Stimulated activated CD8-positive, alpha-beta memory T cell treated with anti-CD3 and anti-CD28 coated beads, Interleukin-7, amount 100 ng/mL, for 1 hour (primary cell): Measurements from ENCODE around the gene TSPEAR.
"Not testable (repeated sequence)": the region's sequence is repeated elsewhere in the genome, so short reads cannot be mapped to it uniquely, and the experiment has no call there.

Experiments
- DNase-seq, 2 donors: peaks; one replicate each; pipeline ENCODE4 v3.0.0-alpha.2; 2020; ENCODE audit warnings: low read depth in 2 of 2

TSPEAR gene

DNA sequence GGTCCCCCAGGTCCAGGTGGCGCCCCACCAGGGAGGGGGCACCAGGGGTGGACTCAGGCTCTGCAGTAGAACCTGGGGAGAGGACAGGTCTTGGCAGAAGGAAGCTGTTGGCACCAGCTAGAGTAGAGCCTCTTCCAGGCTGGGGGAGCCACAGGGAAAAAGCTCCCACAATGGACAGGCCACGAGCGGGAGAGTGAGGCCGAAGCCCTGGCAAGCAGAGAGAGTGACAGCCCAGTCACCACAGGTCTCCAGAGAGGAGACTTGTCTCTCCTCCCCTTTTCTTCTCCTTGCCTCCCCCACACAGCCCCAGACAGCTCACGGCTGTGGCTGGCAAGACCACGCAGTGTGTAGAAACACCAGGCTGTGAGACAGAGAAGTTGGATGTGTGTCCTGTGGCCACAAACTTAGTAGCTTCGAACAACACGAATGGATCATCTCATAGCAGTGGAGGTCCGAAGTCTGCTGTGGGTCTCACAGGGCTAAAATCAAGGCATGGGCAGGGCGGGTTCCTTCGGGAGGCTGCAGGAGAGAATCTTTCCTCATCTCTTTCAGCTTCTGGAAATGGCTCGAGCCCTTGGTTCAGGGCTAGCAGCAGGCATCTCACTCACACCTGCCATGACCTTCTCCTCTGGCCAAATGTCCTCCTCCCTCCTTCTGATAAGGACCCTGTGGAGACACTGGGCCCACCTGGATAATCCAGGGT lies 60.2 kb downstream of the TSPEAR start:
- DNase-seq = no peak

DNA sequence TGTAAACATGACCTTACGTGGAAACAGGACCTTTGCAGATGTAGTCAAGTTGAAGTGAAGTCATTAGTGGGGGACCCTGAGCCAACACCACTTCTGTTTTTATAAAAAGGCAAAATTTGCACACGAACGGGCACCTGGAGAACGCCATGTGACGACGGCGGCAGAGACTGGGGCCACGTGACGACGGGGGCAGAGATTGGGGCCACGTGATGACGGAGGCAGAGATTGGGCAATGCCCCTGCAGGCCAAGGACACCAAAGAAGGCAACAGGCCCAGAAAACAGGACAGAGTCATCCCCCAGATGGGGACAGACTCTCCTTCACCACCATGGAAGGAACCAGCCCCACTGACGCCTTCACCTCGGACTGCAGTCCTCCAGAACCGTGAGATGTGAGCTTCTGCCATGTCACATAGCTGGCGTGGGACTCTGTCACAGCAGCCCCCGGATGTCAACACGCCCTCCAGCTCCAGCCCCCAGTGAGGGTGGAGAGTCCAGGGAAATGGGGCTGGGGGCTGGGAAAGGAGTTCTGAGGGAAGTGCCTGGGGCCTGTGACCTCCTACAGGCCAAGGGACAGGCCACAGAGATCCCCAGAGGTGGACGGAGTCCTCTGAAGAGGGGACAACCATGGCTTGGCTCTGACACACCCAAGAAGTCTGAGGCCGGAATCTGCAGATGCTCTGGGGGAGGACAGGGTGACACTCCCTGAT lies 61.0 kb downstream of the TSPEAR start:
- DNase-seq = no peak

DNA sequence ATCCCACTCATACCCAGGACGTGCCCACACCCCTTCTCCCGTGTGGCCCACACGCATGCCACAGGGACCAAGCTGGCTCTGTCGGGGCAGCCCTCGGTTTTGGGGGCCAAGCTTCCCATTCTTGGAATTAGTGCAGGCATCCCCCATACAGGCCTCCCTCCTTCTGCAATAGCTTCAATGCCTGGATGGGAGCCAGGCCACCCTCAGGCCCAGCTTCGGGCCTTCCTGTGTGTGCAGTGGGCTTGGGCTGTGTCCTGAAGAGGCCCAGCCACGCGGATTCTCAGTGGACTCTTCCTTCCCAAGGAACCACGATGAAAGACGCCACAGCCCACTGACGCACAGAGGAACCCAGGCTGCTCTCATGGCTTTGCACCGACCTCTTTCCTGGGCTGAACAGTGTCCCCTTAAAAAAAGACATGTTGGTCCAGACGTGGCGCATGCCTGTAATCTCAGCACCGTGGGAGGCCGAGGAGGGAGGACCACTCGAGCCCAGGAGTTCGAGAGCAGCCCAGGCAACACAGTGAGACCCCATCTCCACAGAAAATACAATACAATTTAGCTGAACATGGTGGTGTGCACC lies 61.8 kb downstream of the TSPEAR start:
- DNase-seq = no peak

GRCh38 chr21:44648557-44649311 lies 62.6 kb downstream of the TSPEAR start:
- no peak for DNase-seq

- no peak for DNase-seq
Observed at GRCh38 chr21:44647222-44647552, 64.2 kb downstream of the TSPEAR start.

- DNase-seq = not testable (repeated sequence)
Observed at GRCh38 chr21:44646366-44647221, 64.8 kb downstream of the TSPEAR start, which contains the start of gene KRTAP10-11. TSS of gene KRTAP10-11 (plus strand) at chr21:44646414. CDS start at chr21:44646459, 45 bp downstream.

DNA sequence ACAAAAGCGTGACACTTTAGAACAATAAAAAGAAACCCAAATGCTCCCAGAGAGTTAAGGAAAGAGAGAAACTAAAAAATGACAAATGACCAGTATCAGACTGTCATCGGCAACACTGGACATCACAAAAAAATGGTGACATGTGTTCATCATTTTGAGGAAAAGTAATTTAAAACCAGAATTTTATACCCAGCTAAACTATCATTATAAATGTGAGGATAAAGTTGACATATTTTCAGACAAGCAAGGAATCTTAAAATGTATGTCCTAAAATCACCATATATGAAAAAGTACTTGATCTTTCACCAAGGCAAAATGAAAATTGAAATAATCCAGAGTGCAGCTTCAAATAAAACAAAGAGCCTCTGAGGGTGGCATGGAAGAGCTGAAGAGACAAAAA lies 66.5 kb downstream of the TSPEAR start:
- DNase-seq = no peak

DNA sequence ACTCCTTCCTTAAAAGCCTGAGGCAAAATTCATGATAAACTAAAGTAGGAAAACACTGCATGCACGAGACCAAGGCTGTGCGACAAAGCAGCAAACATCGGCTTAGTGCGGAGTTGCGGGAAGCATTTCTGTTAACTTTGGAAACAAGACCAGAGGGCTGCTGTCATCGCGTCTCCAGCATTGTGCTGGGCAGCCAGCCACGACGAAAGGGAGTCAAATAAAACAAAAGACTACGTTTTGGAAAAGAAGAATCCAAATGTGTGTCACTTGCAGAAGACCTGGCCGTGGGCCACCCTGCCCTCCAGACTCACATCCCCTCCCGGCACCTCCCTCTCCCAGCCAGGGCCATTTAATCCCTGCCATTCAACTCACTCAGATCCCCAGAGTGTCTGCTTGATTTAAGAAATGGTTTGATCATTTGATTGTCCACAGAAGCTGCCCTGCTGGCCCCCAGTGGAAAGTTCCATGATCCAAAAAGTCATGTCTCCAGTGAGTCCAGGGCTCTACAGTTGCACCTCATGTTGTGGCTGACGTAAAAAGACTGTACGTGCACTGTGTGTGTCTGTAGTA lies 67.5 kb downstream of the TSPEAR start:
- DNase-seq = no peak

DNA sequence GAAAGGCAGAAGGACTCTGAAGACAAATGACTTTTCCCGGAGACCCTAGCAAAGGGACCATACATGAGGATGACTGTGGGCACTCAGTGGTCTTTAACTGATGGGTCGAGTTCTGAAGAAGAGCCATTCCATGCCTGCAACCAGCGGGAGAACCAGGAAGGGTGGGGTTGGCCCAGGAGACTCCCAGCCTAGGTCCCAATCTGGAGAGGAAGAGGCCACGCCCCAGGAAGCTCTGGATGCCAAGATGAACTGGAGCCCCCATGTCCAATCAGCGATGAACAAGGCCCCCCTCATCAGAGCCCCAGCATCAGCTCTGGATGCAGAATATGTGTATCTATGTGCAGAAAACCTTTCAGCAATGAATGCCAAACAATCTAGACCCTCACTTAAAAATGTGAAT lies 70.6 kb downstream of the TSPEAR start:
- no peak for DNase-seq

DNA sequence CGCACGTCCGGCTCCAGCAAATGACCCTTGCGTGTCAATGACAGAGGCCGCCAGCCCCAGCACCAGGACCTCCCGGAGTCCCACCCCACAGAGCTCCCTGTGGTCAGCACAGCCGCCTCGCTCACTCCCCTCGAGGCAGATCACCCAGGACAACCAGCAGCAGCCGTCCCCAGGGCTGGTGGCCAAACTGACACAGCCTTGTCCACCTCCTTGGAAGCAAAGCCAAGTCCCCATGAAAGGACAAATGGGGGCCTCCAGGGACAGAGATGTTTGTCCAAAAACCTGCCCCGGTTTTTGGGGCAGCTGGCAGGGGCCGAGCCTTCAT lies 72.1 kb downstream of the TSPEAR start:
- no peak for DNase-seq

- not testable (repeated sequence) for DNase-seq
Observed at GRCh38 chr21:44638506-44639330, 72.7 kb downstream of the TSPEAR start.

DNA sequence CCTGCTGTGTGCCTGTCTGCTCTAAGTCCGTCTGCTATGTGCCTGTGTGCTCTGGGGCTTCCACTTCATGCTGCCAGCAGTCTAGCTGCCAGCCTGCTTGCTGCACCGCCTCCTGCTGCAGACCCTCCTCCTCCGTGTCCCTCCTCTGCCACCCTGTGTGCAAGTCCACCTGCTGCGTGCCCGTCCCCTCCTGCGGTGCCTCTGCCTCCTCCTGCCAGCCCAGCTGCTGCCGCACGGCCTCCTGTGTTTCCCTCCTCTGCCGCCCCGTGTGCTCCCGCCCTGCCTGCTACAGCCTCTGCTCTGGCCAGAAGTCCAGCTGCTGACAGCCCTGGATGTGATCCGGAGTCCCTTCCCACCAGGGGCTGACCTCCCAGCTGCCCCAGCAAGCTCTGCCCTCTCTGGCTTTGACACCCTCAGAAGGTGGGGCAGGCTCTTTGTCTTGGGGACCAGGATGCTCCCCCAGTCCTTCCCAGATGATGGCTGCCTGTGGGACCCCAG lies 73.5 kb downstream of the TSPEAR start:
- not testable (repeated sequence) for DNase-seq

DNA sequence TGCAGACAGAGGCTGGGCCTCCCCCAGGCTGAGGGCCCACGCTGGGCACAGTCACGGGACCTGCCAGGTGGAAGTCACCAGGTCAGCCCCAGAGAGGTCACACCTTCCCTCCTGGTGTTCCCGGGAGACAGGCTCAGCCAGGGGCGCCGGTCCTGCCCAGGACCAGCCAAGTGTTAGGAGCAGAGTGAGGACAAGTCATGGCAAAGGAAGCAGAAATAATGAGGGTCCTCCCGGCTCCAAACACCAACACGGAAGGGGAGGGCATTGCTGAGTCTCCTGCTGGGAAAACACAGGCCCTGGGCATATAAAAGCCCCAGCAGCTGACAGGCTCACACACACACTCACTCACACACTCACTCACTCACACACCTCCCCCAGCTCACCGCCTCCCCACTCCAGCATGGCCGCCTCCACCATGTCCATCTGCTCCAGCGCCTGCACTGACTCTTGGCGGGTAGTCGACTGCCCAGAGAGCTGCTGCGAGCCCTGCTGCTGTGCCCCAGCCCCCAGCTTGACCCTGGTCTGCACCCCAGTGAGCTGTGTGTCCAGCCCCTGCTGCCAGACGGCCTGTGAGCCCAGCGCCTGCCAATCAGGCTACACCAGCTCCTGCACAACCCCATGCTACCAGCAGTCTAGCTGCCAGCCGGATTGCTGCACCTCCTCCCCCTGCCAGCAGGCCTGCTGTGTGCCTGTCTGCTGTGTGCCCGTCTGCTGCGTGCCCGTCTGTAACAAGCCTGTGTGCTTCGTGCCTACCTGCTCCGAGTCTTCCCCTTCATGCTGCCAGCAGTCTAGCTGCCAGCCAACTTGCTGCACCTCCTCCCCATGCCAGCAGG lies 74.1 kb downstream of the TSPEAR start, which contains the start of gene KRTAP10-10:
Gene KRTAP10-10 (plus strand): TSS at position 339 of the 833 bp plus-strand sequence. CDS start 62 bp downstream, at position 401.
- DNase-seq = no peak

DNA sequence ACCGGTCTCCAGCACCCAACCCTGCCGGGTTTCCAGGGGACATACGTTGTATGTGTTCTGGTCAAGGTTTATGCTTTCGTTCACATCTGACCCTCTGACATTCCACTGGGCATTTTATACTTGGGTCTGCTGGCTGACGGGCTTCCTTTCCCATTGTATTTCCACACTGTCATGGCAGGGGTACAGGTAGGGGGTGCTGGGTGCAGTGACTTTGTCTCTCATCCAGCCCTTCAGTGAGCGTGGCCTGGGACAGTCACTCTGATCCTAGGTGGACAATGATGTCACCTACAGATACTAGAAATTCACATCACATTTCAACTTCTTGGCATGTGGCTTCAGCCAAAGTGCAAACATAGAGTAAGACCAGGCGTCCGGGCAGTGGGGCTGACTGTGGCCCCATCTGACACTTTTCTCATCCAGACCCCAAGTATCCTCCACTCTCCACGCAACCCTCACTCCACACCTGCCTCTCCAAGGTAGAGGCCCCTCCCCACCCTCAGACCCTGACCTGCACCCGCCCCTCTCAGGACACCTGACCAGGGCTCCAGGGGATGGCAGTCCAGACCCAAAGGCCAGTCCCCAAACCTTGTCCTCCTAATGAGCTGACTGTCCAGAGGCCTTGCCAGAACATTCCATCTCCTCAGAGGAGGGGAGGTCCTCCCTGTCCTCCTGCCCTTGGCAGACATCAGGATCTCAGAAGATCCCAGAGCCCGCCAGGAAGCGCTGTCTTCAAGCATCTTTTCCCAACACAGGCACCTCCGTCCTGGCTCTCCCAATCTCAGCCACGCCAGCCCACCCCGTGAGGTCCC lies 75.0 kb downstream of the TSPEAR start:
- DNase-seq = no peak

DNA sequence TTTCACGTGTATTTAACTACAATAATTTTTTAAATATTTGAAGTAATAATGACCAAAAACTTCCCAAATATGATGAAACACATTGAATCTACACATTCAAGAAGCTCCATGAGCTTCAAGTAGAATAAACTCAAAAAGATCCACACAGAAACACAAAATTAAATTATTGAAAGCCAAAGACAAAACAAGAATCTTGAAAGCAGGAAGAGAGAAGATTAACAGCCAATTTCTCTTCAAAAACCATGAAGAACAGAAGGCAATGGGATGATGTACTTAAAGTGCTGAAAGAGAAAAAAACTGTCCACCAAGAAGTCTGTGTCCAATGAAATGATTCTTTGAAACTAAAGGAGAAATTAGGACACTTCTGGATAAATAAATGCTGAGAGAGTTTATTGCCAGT lies 79.3 kb downstream of the TSPEAR start:
- DNase-seq = no peak

- DNase-seq = no peak
Observed at GRCh38 chr21:44630440-44630839, 80.9 kb downstream of the TSPEAR start.

- DNase-seq = no peak
Observed at GRCh38 chr21:44628707-44629391, 82.5 kb downstream of the TSPEAR start.

DNA sequence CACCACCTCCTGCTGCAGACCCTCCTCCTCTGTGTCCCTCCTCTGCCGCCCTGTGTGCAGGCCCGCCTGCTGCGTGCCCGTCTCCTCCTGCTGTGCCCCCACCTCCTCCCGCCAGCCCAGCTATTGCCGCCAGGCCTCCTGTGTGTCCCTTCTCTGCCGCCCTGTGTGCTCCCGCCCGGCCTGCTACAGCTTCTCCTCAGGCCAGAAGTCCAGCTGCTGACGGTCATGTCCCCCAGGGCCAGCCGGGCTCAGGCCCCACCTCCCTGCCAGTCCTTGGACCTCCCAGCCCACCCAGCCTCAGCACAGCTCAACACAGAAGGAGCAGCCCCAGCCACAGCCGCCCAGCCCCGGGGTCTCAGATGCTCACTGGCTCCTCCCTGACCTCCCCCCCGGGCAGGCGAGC lies 83.5 kb downstream of the TSPEAR start:
- not testable (repeated sequence) for DNase-seq
